DOHH2 (cell line): ENCODE data around the gene PTER.

Experiments
- CTCF ChIP-seq: fragments of 200-600 bp; sonication (generic); IDR thresholded peaks from one replicate; pipeline ENCODE4 v1.5.1; 2014; ENCODE audit warnings: antibody characterized with exemption, mild to moderate bottlenecking, low read depth, low read length; ENCODE audit not compliant: poor library complexity, severe bottlenecking
- EZH2phosphoT487 ChIP-seq: fragments of 200-600 bp; sonication (generic); IDR thresholded peaks from 2 replicates; pipeline ENCODE4 v1.6.1; 2017; ENCODE audit warnings: borderline replicate concordance, mild to moderate bottlenecking, antibody characterized with exemption, low read length, moderate library complexity, mixed read lengths

GRCh38 chr10:16481052-16481728 is 44.4 kb downstream of the PTER start:
- TF ChIP-seq CTCF (no peak), EZH2phosphoT487 (no peak)
